Measurements from ENCODE around the gene RDM1. TPM values are rescaled to one million over a fixed set of nuclear protein-coding genes. Genes with fewer than 3 reads are reported as not detected.

The RDM1 gene
- total RNA-seq, 1 experiment from 2014 or later = 2.2 TPM

GRCh38 chr17:35877345-35878029 is 53.1 kb downstream of the RDM1 start:
- DNase-seq (ENCODE audit: low spot score) = no peak
- in situ Hi-C loops (cut with HindIII; ENCODE audit: low sequenced_read_pairs) = no loop called here

GRCh38 chr17:35876534-35876933 is 54.0 kb downstream of the RDM1 start:
- no peak for DNase-seq (ENCODE audit: low spot score)
- in situ Hi-C loops (cut with HindIII; ENCODE audit: low sequenced_read_pairs) = no loop called here

- DNase-seq (ENCODE audit: low spot score) = no peak
- in situ Hi-C loops (cut with HindIII; ENCODE audit: low sequenced_read_pairs) = no loop called here
Measured at GRCh38 chr17:35875800-35876139, 54.8 kb downstream of the RDM1 start.

GRCh38 chr17:35875072-35875799 is 55.3 kb downstream of the RDM1 start:
- DNase-seq (ENCODE audit: low spot score) = no peak
- in situ Hi-C loops (cut with HindIII; ENCODE audit: low sequenced_read_pairs) = no loop called here

GRCh38 chr17:35872196-35872980 is 58.2 kb downstream of the RDM1 start:
- in situ Hi-C loops (cut with HindIII; ENCODE audit: low sequenced_read_pairs) = no loop called here
- no peak for DNase-seq (ENCODE audit: low spot score)

GRCh38 chr17:35870906-35871819 is 59.4 kb downstream of the RDM1 start:
- in situ Hi-C loops (cut with HindIII; ENCODE audit: low sequenced_read_pairs) = no loop called here
- no peak for DNase-seq (ENCODE audit: low spot score)

- no peak for DNase-seq (ENCODE audit: low spot score)
- in situ Hi-C loops (cut with HindIII; ENCODE audit: low sequenced_read_pairs) = no loop called here
Measured at GRCh38 chr17:35868737-35869136, 61.8 kb downstream of the RDM1 start, which contains the start of gene HEATR9. Gene HEATR9 (minus strand): TSS chr17:35868891. CDS start chr17:35868742, 149 bp downstream.

Other genes starting within 250 kb of the RDM1 start
- gene RASL10B, start 199.1 kb downstream of the RDM1 start, total RNA-seq (2014; rRNA removed; shearing (Covaris generic)) = 18.4 and 19.5 TPM in 2 replicates
- gene GAS2L2, start 177.5 kb downstream of the RDM1 start, total RNA-seq (2014; rRNA removed; shearing (Covaris generic)) = not detected in 2 replicates
- gene C17orf50, start 169.9 kb downstream of the RDM1 start, total RNA-seq (2014; rRNA removed; shearing (Covaris generic)) = not detected in 2 replicates
- gene MMP28, start 135.1 kb downstream of the RDM1 start, total RNA-seq (2014; rRNA removed; shearing (Covaris generic)) = not detected in 2 replicates
- 18.2 and 23.9 TPM in 2 replicates for gene TAF15, start 121.3 kb downstream of the RDM1 start, total RNA-seq (2014; rRNA removed; shearing (Covaris generic))
- not detected in 2 replicates for gene HEATR9, start 61.9 kb downstream of the RDM1 start, total RNA-seq (2014; rRNA removed; shearing (Covaris generic))
- gene CCL5, start 50.4 kb downstream of the RDM1 start, total RNA-seq (2014; rRNA removed; shearing (Covaris generic)) = not detected in 2 replicates
- not detected in 2 replicates for gene LYZL6, start 12.9 kb upstream of the RDM1 start, total RNA-seq (2014; rRNA removed; shearing (Covaris generic))
- gene CCL16, start 50.7 kb upstream of the RDM1 start, total RNA-seq (2014; rRNA removed; shearing (Covaris generic)) = not detected in 2 replicates
- not detected in 2 replicates for gene CCL14, start 56.0 kb upstream of the RDM1 start, total RNA-seq (2014; rRNA removed; shearing (Covaris generic))
- not detected in 2 replicates for gene CCL15, start 70.8 kb upstream of the RDM1 start, total RNA-seq (2014; rRNA removed; shearing (Covaris generic))
- gene CCL23, start 87.2 kb upstream of the RDM1 start, total RNA-seq (2014; rRNA removed; shearing (Covaris generic)) = not detected in 2 replicates
- gene CCL18, start 133.5 kb upstream of the RDM1 start, total RNA-seq (2014; rRNA removed; shearing (Covaris generic)) = not detected in 2 replicates
- gene CCL3, start 159.4 kb upstream of the RDM1 start, total RNA-seq (2014; rRNA removed; shearing (Covaris generic)) = not detected in 2 replicates
- not detected in 2 replicates for gene CCL4, start 173.1 kb upstream of the RDM1 start, total RNA-seq (2014; rRNA removed; shearing (Covaris generic))
- not detected in 2 replicates for gene TBC1D3B, start 245.9 kb upstream of the RDM1 start, total RNA-seq (2014; rRNA removed; shearing (Covaris generic))